COR-L47 (cell line): Measurements from ENCODE around the gene ROR2.
"Not testable (repeated sequence)": the region's sequence is repeated elsewhere in the genome, so short reads cannot be mapped to it uniquely, and the experiment has no call there.

Experiments
- DNase-seq: peaks from one replicate; lab custom pipeline; 2025; lab: John Stamatoyannopoulos, UW

ROR2 gene

GRCh38 chr9:91625331-91625730 is 324.7 kb downstream of the ROR2 start:
- no peak for DNase-seq

GRCh38 chr9:91623004-91623403 is 327.0 kb downstream of the ROR2 start:
- no peak for DNase-seq

- not testable (repeated sequence) for DNase-seq
These were observed 327.9 kb downstream of the ROR2 start for GRCh38 chr9:91622121-91622520.

- DNase-seq, result not testable (repeated sequence)
These were observed 336.0 kb downstream of the ROR2 start for GRCh38 chr9:91614044-91614443.

- DNase-seq, result no peak
These were observed 338.4 kb downstream of the ROR2 start for GRCh38 chr9:91611582-91611981.

- no peak for DNase-seq
These were observed 343.6 kb downstream of the ROR2 start for GRCh38 chr9:91606255-91606995.

- DNase-seq, result no peak
These were observed 345.4 kb downstream of the ROR2 start for GRCh38 chr9:91604451-91605179.

GRCh38 chr9:91603932-91604331 is 346.1 kb downstream of the ROR2 start:
- DNase-seq, result no peak

- no peak for DNase-seq
These were observed 350.5 kb downstream of the ROR2 start for GRCh38 chr9:91599564-91599963.

- DNase-seq, result no peak
These were observed 358.4 kb downstream of the ROR2 start for GRCh38 chr9:91591627-91592026.

- peak; percentile 79 for DNase-seq
These were observed 360.9 kb downstream of the ROR2 start for GRCh38 chr9:91589101-91589553.

- DNase-seq, result no peak
These were observed 363.7 kb downstream of the ROR2 start for GRCh38 chr9:91586282-91586681.

GRCh38 chr9:91583966-91584365 is 366.1 kb downstream of the ROR2 start:
- no peak for DNase-seq

GRCh38 chr9:91583161-91583875 is 366.7 kb downstream of the ROR2 start:
- DNase-seq, result no peak

GRCh38 chr9:91582181-91582580 is 367.8 kb downstream of the ROR2 start:
- no peak for DNase-seq

GRCh38 chr9:91580136-91580535 is 369.9 kb downstream of the ROR2 start:
- DNase-seq, result no peak

GRCh38 chr9:91578911-91579310 is 371.1 kb downstream of the ROR2 start:
- no peak for DNase-seq

- no peak for DNase-seq
These were observed 372.4 kb downstream of the ROR2 start for GRCh38 chr9:91577633-91578061.

GRCh38 chr9:91572811-91573210 is 377.2 kb downstream of the ROR2 start:
- no peak for DNase-seq

GRCh38 chr9:91572044-91572443 is 378.0 kb downstream of the ROR2 start:
- DNase-seq, result peak; percentile 50

GRCh38 chr9:91571036-91571435 is 379.0 kb downstream of the ROR2 start:
- no peak for DNase-seq

GRCh38 chr9:91567642-91568274 is 382.3 kb downstream of the ROR2 start:
- no peak for DNase-seq
